RKO (cell line): ENCODE results near the gene COX5B.
"Not testable (repeated sequence)": the region's sequence is repeated elsewhere in the genome, so short reads cannot be mapped to it uniquely, and the experiment has no call there.

Experiments
- DNase-seq: peaks from one replicate; pipeline ENCODE4 v3.0.0-alpha.2; 2016; ENCODE audit warnings: low spot score

COX5B gene

GRCh38 chr2:97645695-97646629, at the start of gene COX5B:
TSS of gene COX5B (plus strand) at chr2:97646062. CDS start at chr2:97646087, 25 bp downstream.
- peak; percentile 98 for DNase-seq

- DNase-seq = not testable (repeated sequence)
These were observed 49.7 kb upstream of the COX5B start for GRCh38 chr2:97596180-97596579.

GRCh38 chr2:97601537-97601936, 44.3 kb upstream of the COX5B start:
- not testable (repeated sequence) for DNase-seq

- DNase-seq = not testable (repeated sequence)
These were observed 40.8 kb upstream of the COX5B start for GRCh38 chr2:97605109-97605508.

- DNase-seq = not testable (repeated sequence)
These were observed 40.1 kb upstream of the COX5B start for GRCh38 chr2:97605524-97606339.

- not testable (repeated sequence) for DNase-seq
These were observed 37.1 kb upstream of the COX5B start for GRCh38 chr2:97608745-97609144.

GRCh38 chr2:97611895-97612294, 34.0 kb upstream of the COX5B start:
- not testable (repeated sequence) for DNase-seq

GRCh38 chr2:97615746-97616145, 30.1 kb upstream of the COX5B start:
- not testable (repeated sequence) for DNase-seq

GRCh38 chr2:97617911-97618310, 28.0 kb upstream of the COX5B start:
- DNase-seq = no peak

- DNase-seq = not testable (repeated sequence)
These were observed 26.7 kb upstream of the COX5B start for GRCh38 chr2:97618939-97619827.

GRCh38 chr2:97620492-97620891, 25.4 kb upstream of the COX5B start:
- DNase-seq = not testable (repeated sequence)

GRCh38 chr2:97622976-97623375, 22.9 kb upstream of the COX5B start:
- not testable (repeated sequence) for DNase-seq

- not testable (repeated sequence) for DNase-seq
These were observed 20.4 kb upstream of the COX5B start for GRCh38 chr2:97625354-97626048.

GRCh38 chr2:97626049-97626430, 19.8 kb upstream of the COX5B start:
- not testable (repeated sequence) for DNase-seq

- DNase-seq = no peak
These were observed 1.7 kb upstream of the COX5B start for GRCh38 chr2:97644023-97644717.

- DNase-seq = peak; percentile 29
These were observed 659 bp upstream of the COX5B start for GRCh38 chr2:97645112-97645694.

GRCh38 chr2:97646977-97647376, 1.1 kb downstream of the COX5B start:
- DNase-seq = no peak

- no peak for DNase-seq
These were observed 5.3 kb downstream of the COX5B start for GRCh38 chr2:97651114-97651513.

- DNase-seq = no peak
These were observed 7.6 kb downstream of the COX5B start for GRCh38 chr2:97653473-97653872.

- no peak for DNase-seq
These were observed 8.0 kb downstream of the COX5B start for GRCh38 chr2:97653874-97654273.
